Activated naive CD4-positive, alpha-beta T cell treated with anti-CD3 and anti-CD28 coated beads, Interleukin-2, amount 50 U/mL, for 72 hours (primary cell): ENCODE data around the gene NEDD1. TPM values are rescaled to one million over a fixed set of nuclear protein-coding genes. Genes with fewer than 3 reads are reported as not detected.
A peak's percentile ranks its signal among the peaks of the same experiment; 100 is the strongest.

Experiments used
- ATAC-seq, 2 donors: fragments of 150-1000 bp; cut with Tn5 transposase; 2 replicates each; pipeline ENCODE4 v1.10.0; 2021; ENCODE audit warnings: mild to moderate bottlenecking in 2 of 2, moderate library complexity in 2 of 2
- DNase-seq, 2 donors: peaks; one replicate each; pipeline ENCODE4 v3.0.0; 2021 to 2022; ENCODE audit warnings: low spot score in 2 of 2
- H3K27ac Mint-ChIP-seq, 2 donors: one replicate each; pipeline ENCODE4 v1.8.0; 2022; ENCODE audit warnings: mild to moderate bottlenecking in 2 of 2, mixed read lengths in 2 of 2
- H3K36me3 Mint-ChIP-seq, 2 donors: one replicate each; pipeline ENCODE4 v1.8.0; 2022; ENCODE audit warnings: mixed read lengths in 2 of 2
- H3K9me3 Mint-ChIP-seq, 2 donors: one replicate each; pipeline ENCODE4 v1.8.0; 2022; ENCODE audit warnings: mixed read lengths in 2 of 2
- total RNA-seq, 2 donors: library from RNA; stranded (reverse); gene quantifications; one replicate each; pipeline ENCODE4 v1.2.3, GENCODE V29; 2022

Gene NEDD1
- total RNA-seq, 2 donors from 2014 or later, result 45.1 to 65.6 TPM

DNA sequence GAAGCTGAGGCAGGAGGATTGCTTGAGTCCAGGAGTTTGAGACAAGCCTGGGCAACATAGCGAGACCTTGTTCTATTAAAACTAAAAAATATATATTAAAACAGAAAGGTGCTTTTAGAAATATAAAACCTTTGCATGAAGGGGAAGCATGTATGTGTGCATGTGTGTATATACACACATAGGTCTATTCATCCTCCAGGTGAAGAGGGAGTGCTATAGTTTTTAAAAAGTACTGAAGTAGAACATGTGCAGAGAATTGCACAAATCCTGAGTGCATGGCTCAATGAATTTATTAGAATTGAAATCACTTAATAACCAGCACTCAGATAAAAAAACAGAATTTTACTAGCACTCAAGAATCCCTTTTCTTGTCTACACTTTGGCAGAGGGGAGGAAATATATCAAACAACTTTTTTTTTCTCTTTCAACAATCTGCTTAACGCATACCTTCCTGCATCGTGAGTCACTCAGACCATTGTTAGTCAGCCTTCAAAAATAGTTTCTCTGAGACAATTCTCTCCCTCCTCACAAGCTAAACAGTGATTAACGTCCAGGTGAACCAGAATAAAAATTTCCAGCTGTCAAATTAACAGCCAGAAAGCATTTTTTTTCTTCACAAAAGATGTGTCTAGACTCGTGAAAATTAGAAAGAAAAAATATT, 17.7 kb upstream of the NEDD1 start:
- no peak overlapping the region for H3K27ac Mint-ChIP-seq
- no peak for DNase-seq
- no peaks in the 10 kb centered on the region for H3K36me3 Mint-ChIP-seq
- H3K9me3 Mint-ChIP-seq, result no peaks in the 10 kb centered on the region
- ATAC-seq, result peak; percentile 81 to 96

DNA sequence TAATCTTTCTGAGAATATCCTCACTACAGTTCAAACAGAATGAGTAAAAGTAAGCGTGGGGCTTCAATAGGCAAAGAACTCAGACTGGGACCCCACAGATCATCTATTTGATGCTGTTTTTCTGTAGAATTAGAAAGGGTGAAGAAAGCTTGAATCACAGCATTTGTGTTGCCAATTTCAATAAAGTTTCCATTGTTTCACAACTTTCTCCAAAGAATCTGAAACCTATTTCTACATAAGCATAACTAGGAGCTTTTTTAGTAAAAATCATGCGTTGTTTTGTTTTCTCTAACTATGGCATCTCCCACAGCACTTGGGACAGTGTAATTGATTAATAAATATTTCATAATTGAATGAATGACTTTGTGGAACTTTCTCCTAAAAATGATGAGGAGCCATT, 16.7 kb upstream of the NEDD1 start:
- DNase-seq (no peak), ATAC-seq (peak in 1 of 2 donors; percentile 31)
- Mint-ChIP-seq H3K27ac (no peak overlapping the region), H3K9me3 (no peaks in the 10 kb centered on the region), H3K36me3 (no peaks in the 10 kb centered on the region)

DNA sequence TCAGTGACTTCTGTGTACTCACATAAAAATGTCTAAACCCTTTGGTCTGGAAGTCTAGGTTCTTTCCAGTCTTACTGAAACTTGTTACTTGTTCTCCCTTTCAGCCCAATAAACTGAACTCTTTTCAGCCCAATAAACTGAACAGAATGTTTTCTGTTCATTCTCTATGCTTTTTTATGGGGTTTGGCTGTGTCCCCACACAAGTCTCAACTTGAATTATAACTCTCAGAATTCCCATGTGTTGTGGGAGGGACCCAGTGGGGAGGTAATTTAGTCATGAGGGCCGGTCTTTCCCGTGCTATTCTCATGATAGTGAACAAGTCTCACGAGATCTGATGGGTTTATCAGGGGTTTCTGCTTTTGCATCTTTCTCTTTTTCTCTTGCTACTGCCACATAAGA, 15.0 kb upstream of the NEDD1 start:
- ATAC-seq (no peak), DNase-seq (no peak)
- Mint-ChIP-seq H3K27ac (peak overlapping the region in 1 of 2 donors; percentile 11), H3K36me3 (no peaks in the 10 kb centered on the region), H3K9me3 (no peaks in the 10 kb centered on the region)

- no peak overlapping the region for H3K27ac Mint-ChIP-seq
- ATAC-seq (no peak), DNase-seq (no peak)
- H3K36me3 Mint-ChIP-seq, result no peaks in the 10 kb centered on the region
- no peaks in the 10 kb centered on the region for H3K9me3 Mint-ChIP-seq
These were observed 9.6 kb upstream of the NEDD1 start for GRCh38 chr12:96897421-96897820.

DNA sequence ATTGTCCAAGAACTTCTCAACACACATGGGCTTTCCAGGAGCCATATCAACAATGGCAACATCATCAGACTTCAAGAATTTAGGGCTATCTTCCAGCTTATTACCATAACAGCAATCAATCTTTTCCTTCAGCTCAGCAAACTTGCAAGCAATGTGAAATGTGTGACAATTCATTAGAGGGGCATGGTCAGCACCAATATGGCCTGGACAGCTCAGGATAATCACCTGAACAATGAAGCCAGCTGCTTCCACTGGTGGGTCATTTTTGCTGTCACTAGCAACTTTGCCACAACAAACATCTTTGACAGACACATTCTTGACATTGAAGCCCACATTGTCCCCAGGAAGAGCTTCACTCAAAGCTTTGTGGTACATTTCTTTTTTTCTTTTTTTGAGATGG, 5.9 kb upstream of the NEDD1 start:
- no peak for ATAC-seq
- Mint-ChIP-seq H3K9me3 (no peaks in the 10 kb centered on the region), H3K27ac (no peak overlapping the region), H3K36me3 (no peaks in the 10 kb centered on the region)
- no peak for DNase-seq

- no peaks in the 10 kb centered on the region for H3K36me3 Mint-ChIP-seq
- DNase-seq (no peak), ATAC-seq (no peak)
These were observed 5.0 kb upstream of the NEDD1 start for GRCh38 chr12:96902076-96902475.

GRCh38 chr12:96906498-96906848, 584 bp upstream of the NEDD1 start:
- no peaks in the 10 kb centered on the region for H3K9me3 Mint-ChIP-seq
- peaks cover 22 to 27% of the 10 kb centered on the region in 2 donors for H3K36me3 Mint-ChIP-seq
- no peak for DNase-seq
- H3K27ac Mint-ChIP-seq, result peak overlapping the region; percentile 94 to 97
- ATAC-seq, result no peak

More at GRCh38 chr12:96902076-96902475, 5.0 kb upstream of the NEDD1 start:
- H3K9me3 Mint-ChIP-seq, result no peaks in the 10 kb centered on the region
- H3K27ac Mint-ChIP-seq, result no peak overlapping the region

- Mint-ChIP-seq H3K9me3 (no peaks in the 10 kb centered on the region), H3K27ac (peak overlapping the region; percentile 94 to 97), H3K36me3 (peaks cover 22 to 27% of the 10 kb centered on the region in 2 donors)
- DNase-seq (peak in 1 of 2 donors; percentile 18), ATAC-seq (peak; percentile 19 to 36)
These were observed 790 bp downstream of the NEDD1 start for GRCh38 chr12:96907671-96908422.

GRCh38 chr12:96908423-96908675, 1.3 kb downstream of the NEDD1 start:
- H3K9me3 Mint-ChIP-seq, result no peaks in the 10 kb centered on the region
- ATAC-seq (no peak), DNase-seq (no peak)
- H3K27ac Mint-ChIP-seq, result peak overlapping the region; percentile 94 to 97
- H3K36me3 Mint-ChIP-seq, result peaks cover 22 to 27% of the 10 kb centered on the region in 2 donors

GRCh38 chr12:96912261-96912660, 5.2 kb downstream of the NEDD1 start:
- ATAC-seq (no peak), DNase-seq (no peak)
- Mint-ChIP-seq H3K27ac (no peak overlapping the region), H3K36me3 (peaks cover 33 to 51% of the 10 kb centered on the region in 2 donors), H3K9me3 (peaks cover 0 to 8% of the 10 kb centered on the region in 2 donors)

DNA sequence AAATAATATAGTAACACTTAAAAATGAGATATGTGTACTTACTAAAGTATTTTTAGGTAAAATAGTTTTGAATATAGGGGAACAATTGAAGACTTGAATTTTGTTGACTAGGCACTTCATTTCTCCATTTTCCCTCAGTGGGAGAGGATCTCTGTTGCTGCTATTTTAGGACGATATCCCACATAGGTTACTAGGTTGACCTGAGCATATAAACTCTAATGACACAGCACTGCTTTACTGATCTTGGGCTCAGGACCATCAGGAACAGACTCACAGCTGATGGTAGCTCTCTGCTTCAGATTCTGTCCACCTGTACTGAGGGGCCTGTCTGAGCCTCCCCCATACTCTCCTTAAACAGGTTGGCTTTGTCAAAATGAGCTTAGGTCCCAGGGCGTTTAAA, 5.9 kb downstream of the NEDD1 start:
- no peak for ATAC-seq
- no peak overlapping the region for H3K27ac Mint-ChIP-seq
- H3K36me3 Mint-ChIP-seq, result peaks cover 27 to 47% of the 10 kb centered on the region in 2 donors
- H3K9me3 Mint-ChIP-seq, result peaks cover 0 to 8% of the 10 kb centered on the region in 2 donors
- no peak for DNase-seq

DNA sequence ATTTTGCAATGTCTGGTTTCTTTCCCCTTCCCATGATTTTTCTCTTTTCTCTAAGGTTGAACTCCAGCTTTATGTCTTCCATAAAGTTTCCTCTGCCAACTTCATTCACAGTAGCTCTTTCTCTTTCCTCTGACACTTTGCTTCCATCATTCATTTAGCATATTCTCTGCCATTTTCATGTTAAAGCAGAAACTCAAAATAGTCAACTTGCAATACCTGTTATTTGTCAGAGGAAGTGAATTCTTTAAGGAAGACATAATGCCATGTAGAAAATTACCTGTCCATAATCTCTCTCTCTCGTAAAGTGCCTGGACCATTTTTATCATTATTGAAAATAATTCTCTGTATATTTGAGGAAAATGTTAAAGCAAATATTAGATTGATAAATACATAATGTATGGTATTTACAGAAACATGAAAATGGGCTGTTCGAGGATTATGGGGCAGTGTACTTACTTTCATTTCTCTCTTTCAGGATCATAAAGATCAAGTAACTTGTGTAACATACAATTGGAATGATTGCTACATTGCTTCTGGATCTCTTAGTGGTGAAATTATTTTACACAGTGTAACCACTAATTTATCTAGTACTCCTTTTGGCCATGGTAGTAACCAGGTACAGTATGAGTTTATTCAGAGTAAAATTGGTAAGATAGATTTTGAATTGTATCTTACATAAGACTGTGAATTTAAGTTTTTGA, 12.6 kb downstream of the NEDD1 start:
- peaks cover 16 to 40% of the 10 kb centered on the region in 2 donors for H3K36me3 Mint-ChIP-seq
- no peak for DNase-seq
- no peak overlapping the region for H3K27ac Mint-ChIP-seq
- ATAC-seq, result no peak
- H3K9me3 Mint-ChIP-seq, result peaks cover 0 to 8% of the 10 kb centered on the region in 2 donors

- Mint-ChIP-seq H3K27ac (no peak overlapping the region), H3K36me3 (peaks cover 16 to 46% of the 10 kb centered on the region in 2 donors), H3K9me3 (no peaks in the 10 kb centered on the region)
- DNase-seq (no peak), ATAC-seq (no peak)
These were observed 41.7 kb downstream of the NEDD1 start for GRCh38 chr12:96948782-96949181.

DNA sequence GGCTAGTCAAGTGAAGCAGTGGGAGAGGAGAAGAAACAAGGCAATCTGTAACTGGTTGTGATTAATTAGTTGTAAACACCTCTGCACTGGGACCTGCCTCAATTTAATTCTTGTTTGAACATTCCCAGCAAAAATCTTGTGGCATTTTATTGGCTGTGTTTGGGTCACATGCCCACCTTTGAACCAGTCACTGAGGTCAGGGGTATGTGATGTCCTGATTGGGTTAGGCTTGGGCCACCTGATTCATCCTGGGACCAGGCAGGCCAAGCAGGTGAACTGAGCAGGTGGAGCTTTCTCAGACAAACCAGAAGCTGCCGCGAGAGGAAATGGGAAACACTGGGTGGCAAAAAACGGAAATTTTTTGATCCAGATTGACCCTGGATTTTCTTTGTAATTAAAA, 72.5 kb downstream of the NEDD1 start:
- H3K9me3 Mint-ChIP-seq, result no peaks in the 10 kb centered on the region
- no peak for DNase-seq
- no peak for ATAC-seq
- no peaks in the 10 kb centered on the region for H3K36me3 Mint-ChIP-seq
- no peak overlapping the region for H3K27ac Mint-ChIP-seq

DNA sequence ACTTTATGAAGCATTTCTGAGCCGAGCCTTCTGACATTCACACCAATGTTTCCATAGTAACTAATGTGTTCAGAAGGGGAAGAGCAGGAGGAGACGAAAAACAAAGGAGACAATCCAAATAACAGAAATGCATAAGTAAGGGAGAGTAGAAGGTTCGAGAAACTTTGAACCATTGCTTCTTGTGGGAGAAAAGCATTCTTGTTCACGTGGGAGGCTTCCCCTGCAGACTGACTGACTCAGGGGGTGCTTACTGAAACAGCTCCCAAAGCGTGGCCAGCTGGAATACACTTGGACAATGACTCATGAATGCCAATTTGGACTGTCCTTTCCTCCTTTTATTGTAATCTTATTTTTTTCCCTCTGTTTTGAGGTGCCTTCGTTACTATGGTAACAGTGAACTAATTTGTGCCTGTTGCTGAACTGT, 73.9 kb downstream of the NEDD1 start:
- H3K9me3 Mint-ChIP-seq, result no peaks in the 10 kb centered on the region
- no peak for ATAC-seq
- DNase-seq, result no peak

DNA sequence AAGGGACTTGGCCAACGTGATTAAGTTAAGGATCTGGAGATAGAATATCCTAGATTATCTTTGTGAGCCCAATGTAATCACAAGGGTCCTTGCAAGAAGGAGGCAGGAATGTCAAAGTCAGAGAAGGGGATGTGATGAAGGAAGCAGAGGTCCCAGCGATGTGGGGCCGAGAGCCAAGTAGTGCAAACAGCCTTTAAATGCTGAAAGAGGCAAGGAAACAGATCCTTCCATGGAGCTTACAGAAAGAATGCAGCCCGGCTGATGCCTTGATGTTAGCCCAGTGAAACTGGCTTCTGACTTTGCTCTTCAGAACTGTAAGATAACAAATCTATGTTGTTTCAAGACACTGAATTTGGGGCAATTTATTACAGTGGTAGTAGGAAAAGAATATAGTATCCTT, 74.9 kb downstream of the NEDD1 start:
- Mint-ChIP-seq H3K9me3 (no peaks in the 10 kb centered on the region), H3K27ac (no peak overlapping the region), H3K36me3 (no peaks in the 10 kb centered on the region)
- DNase-seq, result no peak
- no peak for ATAC-seq

More for the DNA sequence above, 73.9 kb downstream of the NEDD1 start:
- H3K36me3 Mint-ChIP-seq, result no peaks in the 10 kb centered on the region
- no peak overlapping the region for H3K27ac Mint-ChIP-seq

DNA sequence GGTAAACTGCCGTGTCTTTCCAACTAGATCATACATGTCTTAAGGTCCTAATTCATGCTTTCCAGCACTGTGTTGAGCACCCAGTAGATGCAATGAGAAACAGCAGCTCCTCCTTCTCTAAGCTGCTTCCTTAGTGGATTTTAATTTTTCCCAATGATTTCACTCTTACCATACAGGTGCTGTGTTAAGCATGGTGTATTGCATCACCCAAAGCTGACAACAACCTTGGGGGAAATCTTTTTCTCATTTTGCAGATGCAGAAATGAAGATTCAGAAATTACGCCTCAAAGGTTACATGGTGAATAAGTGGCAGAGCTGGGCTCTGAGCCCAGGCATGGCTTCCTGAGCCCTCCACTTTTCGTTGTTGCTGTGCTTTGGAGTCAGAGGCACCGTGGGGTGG, 75.6 kb downstream of the NEDD1 start:
- DNase-seq (no peak), ATAC-seq (no peak)
- H3K36me3 Mint-ChIP-seq, result no peaks in the 10 kb centered on the region
- no peaks in the 10 kb centered on the region for H3K9me3 Mint-ChIP-seq
- no peak overlapping the region for H3K27ac Mint-ChIP-seq
